UCSD-AML1 (cell line): ENCODE results near the gene CREG2.
"Not testable (repeated sequence)": the region's sequence is repeated elsewhere in the genome, so short reads cannot be mapped to it uniquely, and the experiment has no call there.

Experiments
- DNase-seq: peaks from one replicate; lab custom pipeline; 2025; ENCODE audit not compliant: unreplicated experiment; lab: John Stamatoyannopoulos, UW

CREG2 gene

DNA sequence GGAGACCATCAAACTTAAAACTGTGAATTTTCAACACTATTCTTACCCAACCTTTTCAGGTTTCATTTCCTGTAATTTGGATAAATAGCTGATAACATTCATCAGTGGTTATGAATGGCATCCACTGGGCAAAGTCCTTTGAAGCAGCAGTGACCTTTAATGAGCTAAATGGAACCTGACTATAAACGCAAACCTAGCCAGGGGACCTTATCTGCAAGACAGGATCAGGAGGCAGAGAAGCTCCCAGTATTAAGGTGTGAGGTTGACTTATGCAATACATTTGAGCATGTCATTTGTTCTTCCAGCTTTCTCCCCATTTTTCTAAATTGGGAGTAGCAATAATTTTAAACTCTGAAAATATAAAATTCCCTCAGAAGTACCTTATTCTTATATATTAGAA, 38.4 kb downstream of the CREG2 start:
- DNase-seq = no peak

GRCh38 chr2:101346909-101347308, 40.4 kb downstream of the CREG2 start:
- no peak for DNase-seq

DNA sequence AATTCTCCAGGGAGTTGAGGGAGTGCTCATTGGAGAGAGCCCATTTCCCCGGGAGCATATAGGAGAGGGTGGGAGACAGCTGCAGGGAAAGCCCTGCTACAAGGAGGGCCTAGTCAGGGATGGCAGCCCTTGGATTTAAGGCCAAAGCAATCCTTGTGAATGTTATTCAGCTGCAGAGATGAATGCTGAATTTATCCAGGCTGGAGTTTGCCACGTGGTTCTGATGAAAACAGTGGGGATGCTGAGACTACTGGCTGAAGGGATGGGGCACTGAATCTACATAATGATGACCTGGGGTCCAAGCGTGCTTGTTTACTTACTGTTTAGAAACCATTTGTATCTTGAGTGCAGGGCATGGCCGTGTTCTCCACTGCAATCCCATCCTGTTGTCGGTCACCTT, 43.2 kb downstream of the CREG2 start:
- DNase-seq = no peak

GRCh38 chr2:101342625-101343008, 44.7 kb downstream of the CREG2 start:
- DNase-seq = no peak

- DNase-seq = peak; percentile 76
Measured at GRCh38 chr2:101341901-101342624, 45.2 kb downstream of the CREG2 start.

DNA sequence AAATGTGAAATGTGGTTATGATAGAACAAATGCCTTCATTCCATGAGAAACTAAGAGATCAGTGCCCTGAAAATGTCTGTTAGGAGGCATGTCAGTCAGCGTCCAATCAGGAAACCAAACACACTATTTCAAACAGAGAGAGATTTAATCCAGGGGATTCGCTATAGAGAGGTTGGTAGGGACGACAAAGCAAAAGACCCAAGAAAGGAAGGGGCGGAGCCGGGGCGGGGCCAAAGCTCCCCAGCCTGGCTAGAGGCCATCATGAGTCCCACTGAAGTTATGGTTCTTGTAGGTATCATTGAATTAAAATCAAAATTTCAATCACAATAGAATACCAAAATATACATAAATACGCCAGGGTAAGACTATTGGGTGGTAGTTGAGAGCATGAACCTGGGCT, 45.9 kb downstream of the CREG2 start:
- DNase-seq = peak; percentile 28

DNA sequence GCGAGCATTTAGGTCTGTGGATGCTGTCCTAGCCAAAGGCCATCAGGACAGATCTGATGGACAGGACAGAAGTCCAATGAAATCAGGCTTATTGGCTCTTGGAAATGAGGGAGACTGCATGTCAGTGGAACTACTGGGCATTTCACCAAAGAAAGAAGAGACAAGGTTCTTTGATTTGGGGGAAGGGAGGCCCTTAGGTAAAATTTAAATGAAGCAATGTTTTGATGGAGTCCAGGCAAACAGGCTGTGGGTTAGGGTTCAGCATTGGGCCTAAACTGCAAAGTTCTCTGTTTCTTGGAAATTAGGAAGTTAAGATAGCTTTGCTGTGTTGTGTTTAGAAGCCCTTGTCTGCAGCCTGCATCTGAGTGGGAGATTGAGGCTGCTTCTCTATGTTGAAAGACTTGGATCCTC, 47.2 kb downstream of the CREG2 start:
- no peak for DNase-seq

GRCh38 chr2:101339266-101339880, 47.9 kb downstream of the CREG2 start:
- DNase-seq = no peak

DNA sequence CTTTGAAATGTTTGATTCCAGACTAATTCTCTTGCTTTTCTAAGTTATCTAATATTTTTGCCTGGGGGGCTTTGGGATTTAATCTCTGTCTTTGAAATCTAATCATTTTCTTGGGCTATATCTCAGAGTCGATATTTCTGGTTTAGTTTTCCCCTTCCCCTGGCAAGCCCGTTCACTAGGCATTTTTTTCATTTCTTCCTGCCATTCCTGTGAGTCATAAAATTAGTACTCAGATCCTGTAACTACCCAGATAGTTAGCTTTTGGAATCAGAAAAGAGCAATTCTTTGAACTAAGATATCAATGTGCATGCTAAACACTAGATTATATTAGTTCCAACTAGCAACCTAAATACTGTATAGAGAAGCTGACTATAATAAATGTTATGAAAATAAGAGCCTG, 49.4 kb downstream of the CREG2 start:
- no peak for DNase-seq

- no peak for DNase-seq
Measured at GRCh38 chr2:101332885-101333766, 54.2 kb downstream of the CREG2 start.

- no peak for DNase-seq
Measured at GRCh38 chr2:101331202-101331601, 56.1 kb downstream of the CREG2 start.

- DNase-seq = peak; percentile 64
Measured at GRCh38 chr2:101330253-101330933, 56.9 kb downstream of the CREG2 start.

- no peak for DNase-seq
Measured at GRCh38 chr2:101329026-101329425, 58.3 kb downstream of the CREG2 start.

DNA sequence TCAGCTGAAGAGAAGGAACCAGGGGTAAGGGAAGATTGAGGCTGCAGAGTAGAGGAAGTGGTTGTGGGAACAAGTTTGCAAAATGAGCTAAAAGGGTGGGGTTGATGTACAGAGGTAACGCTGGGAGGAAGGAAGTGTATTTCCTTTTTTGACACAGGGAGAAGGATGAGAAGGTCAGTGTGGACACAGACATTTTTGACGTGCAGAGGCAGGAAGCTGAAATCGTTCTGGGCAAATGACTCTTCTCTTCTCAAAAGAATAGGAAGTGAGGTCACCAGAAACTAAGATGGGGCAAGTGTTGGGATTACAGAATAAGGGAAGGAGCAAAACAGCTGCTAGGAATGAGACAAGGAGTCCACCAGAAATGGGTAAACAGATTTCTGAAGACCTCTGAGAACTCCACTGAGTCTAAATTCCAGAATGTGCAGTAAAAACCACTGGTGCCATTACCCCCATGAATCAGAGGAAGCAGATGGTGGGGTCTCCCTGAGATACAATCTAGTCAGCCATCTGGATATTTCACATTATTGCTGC, 58.8 kb downstream of the CREG2 start:
- peak; percentile 52 for DNase-seq

DNA sequence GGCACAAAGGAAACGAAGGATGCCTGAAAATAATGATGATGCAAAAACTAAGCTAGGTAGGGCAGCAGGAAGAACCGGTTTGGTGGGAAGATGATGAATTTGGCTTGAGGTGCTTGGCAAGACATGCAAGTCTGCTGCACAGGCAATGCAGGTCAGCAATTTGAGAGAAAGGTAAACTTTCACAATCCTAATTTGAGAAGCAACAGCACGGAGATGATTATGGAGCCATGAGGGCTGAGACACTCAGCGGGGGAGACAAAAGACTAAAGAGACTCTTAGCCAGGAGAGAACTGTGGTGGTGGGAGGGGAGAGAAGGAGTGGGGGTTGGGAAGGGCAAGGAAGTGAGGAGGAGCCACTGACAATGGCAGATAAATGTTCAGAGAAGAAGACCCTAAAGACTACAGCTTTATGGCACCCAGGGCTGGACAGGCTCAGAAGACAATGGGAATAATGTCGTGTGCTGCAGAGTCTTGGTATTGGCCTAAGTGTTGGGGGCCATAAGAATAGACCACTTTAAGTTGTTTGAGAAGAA, 59.4 kb downstream of the CREG2 start:
- DNase-seq = peak; percentile 52

DNA sequence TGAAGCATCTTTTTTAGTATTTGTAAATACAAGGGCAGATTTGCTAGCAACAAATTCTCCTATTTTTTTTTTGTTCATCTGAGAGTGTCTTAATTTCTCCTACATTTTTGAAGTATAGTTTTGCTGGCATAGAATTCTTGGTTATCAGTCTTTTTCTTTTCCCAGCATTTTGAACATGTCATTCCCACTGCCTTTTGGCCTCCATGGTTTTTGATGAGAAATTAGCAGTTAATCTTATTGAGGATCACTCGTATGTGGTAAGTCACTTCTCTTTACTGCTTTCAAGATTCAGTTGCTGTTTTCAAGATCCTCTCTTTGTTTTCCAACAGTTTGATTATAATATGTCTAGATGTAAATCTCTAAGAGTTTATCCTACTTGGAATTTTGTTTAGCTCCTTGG, 61.9 kb downstream of the CREG2 start:
- no peak for DNase-seq

- not testable (repeated sequence) for DNase-seq
Measured at GRCh38 chr2:101316568-101316967, 70.7 kb downstream of the CREG2 start.

DNA sequence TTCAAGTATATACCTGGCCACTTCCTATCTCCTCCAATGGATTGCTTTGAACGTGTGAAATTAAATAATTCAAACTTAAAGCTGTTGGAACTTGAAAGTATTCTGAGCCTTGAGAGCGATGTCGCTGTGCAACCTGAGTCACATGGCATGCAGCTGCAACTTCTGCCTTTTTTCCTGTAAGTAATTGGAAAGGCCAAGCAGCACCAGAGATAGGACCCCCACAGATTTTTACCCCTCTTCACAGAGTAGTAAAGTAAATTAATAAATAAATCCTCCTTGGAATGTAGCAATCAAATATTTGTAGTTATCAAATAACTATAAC, 75.6 kb downstream of the CREG2 start:
- DNase-seq = no peak

GRCh38 chr2:101310834-101311695, 76.2 kb downstream of the CREG2 start:
- DNase-seq = no peak
